CD14-positive monocyte (primary cell): ENCODE measurements around the gene PLEK2. TPM values are rescaled to one million over a fixed set of nuclear protein-coding genes. Genes with fewer than 3 reads are reported as not detected.

ENCODE experiments used
- DNase-seq, 3 donors: peaks; one replicate each; pipeline ENCODE4 v3.0.0-alpha.2; 2011 to 2022
- H2AFZ ChIP-seq: 2 replicates; pipeline ENCODE4 v1.6.0; 2012; ENCODE audit warnings: mild to moderate bottlenecking, low read depth, low read length, inconsistent platforms; ENCODE audit not compliant: insufficient read depth, poor library complexity, severe bottlenecking
- H3K27ac ChIP-seq, 2 donors: 1 replicate in 1 of 2; 2 replicates in 1 of 2; pipeline ENCODE4 v1.5.1; 2012 to 2013; ENCODE audit warnings: low read length in 2 of 2, control low read depth in 1 of 2, inconsistent platforms in 1 of 2, low read depth in 1 of 2, mild to moderate bottlenecking in 1 of 2
- H3K27me3 ChIP-seq, 2 donors: one replicate each; pipeline versions ENCODE4 v1.6.0 to v1.6.1; 2011 to 2013; ENCODE audit warnings: low read length in 2 of 2; ENCODE audit not compliant: control insufficient read depth in 2 of 2, insufficient read depth in 2 of 2
- H3K36me3 ChIP-seq, 2 donors: replicated peaks in 1 of 2; 1 replicate in 1 of 2; 2 replicates in 1 of 2; pipeline versions ENCODE4 v1.5.1 to v1.6.1; 2012 to 2013; ENCODE audit warnings: low read length in 2 of 2, control low read depth in 1 of 2, inconsistent platforms in 1 of 2, mild to moderate bottlenecking in 1 of 2; ENCODE audit not compliant: insufficient read depth in 2 of 2, control insufficient read depth in 1 of 2
- H3K4me1 ChIP-seq, 2 donors: 1 replicate in 1 of 2; 2 replicates in 1 of 2; pipeline versions ENCODE4 v1.5.1 to v1.6.1; 2012 to 2013; ENCODE audit warnings: low read length in 2 of 2, control low read depth in 1 of 2, inconsistent platforms in 1 of 2, mild to moderate bottlenecking in 1 of 2, moderate library complexity in 1 of 2; ENCODE audit not compliant: insufficient read depth in 2 of 2, control insufficient read depth in 1 of 2
- H3K4me2 ChIP-seq: replicated peaks from 2 replicates; pipeline ENCODE3; 2012; ENCODE audit warnings: low read length, moderate library complexity, mild to moderate bottlenecking; ENCODE audit not compliant: poor library complexity, severe bottlenecking; ENCODE audit errors: extremely low read depth
- H3K4me3 ChIP-seq, 3 experiments: fragments of 200-600 bp in 1 of 3; sonication (generic) in 1 of 3; replicated peaks in 1 of 3; 1 replicate in 2 of 3; 2 replicates in 1 of 3; pipeline ENCODE4 v1.5.1; 2011 to 2013; ENCODE audit warnings: low read length in 3 of 3, mild to moderate bottlenecking in 3 of 3, control low read depth in 2 of 3, low read depth in 2 of 3, inconsistent platforms in 1 of 3, moderate library complexity in 1 of 3
- H3K79me2 ChIP-seq: 2 replicates; pipeline ENCODE4 v1.6.0; 2012; ENCODE audit warnings: mild to moderate bottlenecking, control low read depth, inconsistent platforms, low read length, moderate library complexity; ENCODE audit not compliant: insufficient read depth
- H3K9ac ChIP-seq: 2 replicates; pipeline ENCODE4 v1.6.0; 2017; ENCODE audit warnings: low read length, mild to moderate bottlenecking; ENCODE audit not compliant: insufficient read depth, poor library complexity, severe bottlenecking
- H3K9me3 ChIP-seq, 2 donors: replicated peaks in 1 of 2; 1 replicate in 1 of 2; 2 replicates in 1 of 2; pipeline versions ENCODE4 v1.5.1 to v1.6.1; 2012 to 2013; ENCODE audit warnings: low read length in 2 of 2, control low read depth in 1 of 2; ENCODE audit not compliant: control insufficient read depth in 1 of 2, insufficient read depth in 1 of 2
- H4K20me1 ChIP-seq: 2 replicates; pipeline ENCODE4 v1.6.0; 2012; ENCODE audit warnings: mild to moderate bottlenecking, low read length, control low read depth, moderate library complexity; ENCODE audit not compliant: insufficient read depth
- H3K27ac Mint-ChIP-seq, 7 donors: one replicate each; pipeline ENCODE4 v1.8.0; 2020; ENCODE audit warnings: mild to moderate bottlenecking in 7 of 7, mixed read lengths in 7 of 7, moderate library complexity in 6 of 7, inconsistent platforms in 2 of 7
- H3K27me3 Mint-ChIP-seq, 3 donors: one replicate each; pipeline ENCODE4 v1.8.0; 2021 to 2022; ENCODE audit warnings: low read depth in 3 of 3, mild to moderate bottlenecking in 3 of 3, mixed read lengths in 3 of 3, moderate library complexity in 3 of 3, inconsistent platforms in 1 of 3
- H3K36me3 Mint-ChIP-seq, 2 donors: one replicate each; pipeline ENCODE4 v1.8.0; 2020; ENCODE audit warnings: mixed read lengths in 2 of 2, inconsistent platforms in 1 of 2, mild to moderate bottlenecking in 1 of 2
- H3K4me1 Mint-ChIP-seq: one replicate; pipeline ENCODE4 v1.8.0; 2020; ENCODE audit warnings: mild to moderate bottlenecking, mixed read lengths
- H3K4me3 Mint-ChIP-seq, 2 donors: one replicate each; pipeline ENCODE4 v1.8.0; 2020; ENCODE audit warnings: mild to moderate bottlenecking in 2 of 2, mixed read lengths in 2 of 2, moderate library complexity in 1 of 2
- H3K9me3 Mint-ChIP-seq, 7 donors: one replicate each; pipeline ENCODE4 v1.8.0; 2020 to 2022; ENCODE audit warnings: mixed read lengths in 7 of 7, mild to moderate bottlenecking in 6 of 7, moderate library complexity in 6 of 7, inconsistent platforms in 2 of 7
- WGBS: methylation state at CpG from one replicate; pipeline ENCODE4 v1.1.5; 2013; ENCODE audit warnings: missing lambda C conversion rate; ENCODE audit not compliant: insufficient coverage; 5-methylcytosine and 5-hydroxymethylcytosine counted together
- intact Hi-C, 2 donors: fragments of 100-400 bp; cut with micrococcal nuclease; formaldehyde crosslinking; loops; one replicate each; pipeline versions ENCODE4 v1.15.0 to v1.15.1; 2023
- polyA plus RNA-seq, 3 donors: library from polyadenylated mRNA; depleted of rRNA in 1 of 3; unstranded in 2 of 3; stranded (reverse) in 1 of 3; fragments of 300-500 nt in 2 of 3; fragments of >200 nt in 1 of 3; fragmentation: Illumina TruSeq in 2 of 3; gene quantifications; 1 replicate in 2 of 3; 2 replicates in 1 of 3; pipeline ENCODE4 v1.2.3, GENCODE V29; 2012 to 2021
- TF ChIP-seq, protein P1 (sequence below): fragments of 200-600 bp; IDR thresholded peaks from one replicate; pipeline ENCODE4 v1.8.0; 2022; ENCODE audit warnings: antibody characterized with exemption, mild to moderate bottlenecking

PLEK2 gene
- polyA plus RNA-seq, 3 donors: 0.20 TPM; not detected in 2

DNA sequence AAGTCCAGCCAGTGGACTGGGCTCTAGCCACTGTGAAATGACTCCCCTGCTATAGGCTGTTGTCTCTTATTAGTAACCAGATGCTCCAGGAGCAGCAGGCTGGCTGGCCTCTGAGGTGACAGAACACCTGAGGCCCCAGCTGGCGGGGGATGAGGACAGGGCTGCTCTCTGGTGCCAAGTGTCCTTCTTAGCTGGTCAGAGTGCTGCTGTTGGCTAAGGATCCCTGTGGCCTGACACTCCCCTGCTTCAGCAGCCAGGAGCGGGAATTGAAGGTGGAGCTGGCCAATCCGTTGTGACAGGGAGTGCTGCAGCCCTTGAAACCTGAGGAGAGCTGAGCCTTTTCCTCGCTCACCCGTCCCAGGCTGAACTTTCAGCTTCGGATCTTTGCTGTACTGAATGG is 45.8 kb upstream of the PLEK2 start:
- H3K27me3 Mint-ChIP-seq: peaks cover 0 to 3% (median 3%) of the 10 kb centered on the region in 3 donors
- TF ChIP-seq, protein P1, sequence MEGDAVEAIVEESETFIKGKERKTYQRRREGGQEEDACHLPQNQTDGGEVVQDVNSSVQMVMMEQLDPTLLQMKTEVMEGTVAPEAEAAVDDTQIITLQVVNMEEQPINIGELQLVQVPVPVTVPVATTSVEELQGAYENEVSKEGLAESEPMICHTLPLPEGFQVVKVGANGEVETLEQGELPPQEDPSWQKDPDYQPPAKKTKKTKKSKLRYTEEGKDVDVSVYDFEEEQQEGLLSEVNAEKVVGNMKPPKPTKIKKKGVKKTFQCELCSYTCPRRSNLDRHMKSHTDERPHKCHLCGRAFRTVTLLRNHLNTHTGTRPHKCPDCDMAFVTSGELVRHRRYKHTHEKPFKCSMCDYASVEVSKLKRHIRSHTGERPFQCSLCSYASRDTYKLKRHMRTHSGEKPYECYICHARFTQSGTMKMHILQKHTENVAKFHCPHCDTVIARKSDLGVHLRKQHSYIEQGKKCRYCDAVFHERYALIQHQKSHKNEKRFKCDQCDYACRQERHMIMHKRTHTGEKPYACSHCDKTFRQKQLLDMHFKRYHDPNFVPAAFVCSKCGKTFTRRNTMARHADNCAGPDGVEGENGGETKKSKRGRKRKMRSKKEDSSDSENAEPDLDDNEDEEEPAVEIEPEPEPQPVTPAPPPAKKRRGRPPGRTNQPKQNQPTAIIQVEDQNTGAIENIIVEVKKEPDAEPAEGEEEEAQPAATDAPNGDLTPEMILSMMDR: no peak
- Histone ChIP-seq H3K36me3 (no peaks in the 10 kb centered on the region), H4K20me1 (no peaks in the 10 kb centered on the region), H3K4me2 (no peak overlapping the region), H3K27me3 (no peaks in the 10 kb centered on the region), H2AFZ (no peak overlapping the region), H3K9ac (no peak overlapping the region), H3K9me3 (no peaks in the 10 kb centered on the region), H3K4me1 (no peaks in the 10 kb centered on the region), H3K27ac (no peak overlapping the region), H3K4me3 (no peak overlapping the region), H3K79me2 (no peaks in the 10 kb centered on the region)
- intact Hi-C loops: no loop called here
- peak overlapping the region in 1 of 7 donors; percentile 30 for H3K27ac Mint-ChIP-seq
- H3K4me1 Mint-ChIP-seq: no peaks in the 10 kb centered on the region
- H3K4me3 Mint-ChIP-seq: no peak overlapping the region
- H3K9me3 Mint-ChIP-seq: peaks cover 0 to 8% (median 0%) of the 10 kb centered on the region in 7 donors
- WGBS: 93% methylated on average over 6 of the region's 6 CpGs
- H3K36me3 Mint-ChIP-seq: no peaks in the 10 kb centered on the region
- no peak for DNase-seq

DNA sequence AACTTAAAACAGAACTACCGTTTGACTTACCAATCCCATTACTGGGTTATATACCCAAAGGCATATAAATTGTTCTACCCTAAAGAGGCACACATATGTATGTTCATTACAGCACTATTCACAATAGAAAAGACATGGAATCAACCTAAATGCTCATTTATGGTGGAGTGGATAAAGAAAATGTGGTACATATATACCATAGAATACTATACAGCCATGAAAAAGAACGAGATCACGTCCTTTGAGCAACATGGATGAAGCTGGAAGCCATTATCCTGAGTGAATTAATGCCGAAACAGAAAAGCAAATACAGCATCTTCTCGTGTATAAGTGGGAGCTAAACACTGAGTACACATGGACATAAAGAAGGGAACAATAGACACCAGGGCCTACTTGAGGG is 44.8 kb upstream of the PLEK2 start:
- intact Hi-C loops: no loop called here

More for the DNA sequence above, 44.8 kb upstream of the PLEK2 start:
- no peak overlapping the region for H3K4me3 Mint-ChIP-seq
- peaks cover 0 to 6% (median 0%) of the 10 kb centered on the region in 7 donors for H3K9me3 Mint-ChIP-seq
- no peak overlapping the region for H2AFZ ChIP-seq
- H3K9me3 ChIP-seq: no peaks in the 10 kb centered on the region
- H3K9ac ChIP-seq: no peak overlapping the region
- H3K4me1 Mint-ChIP-seq: no peaks in the 10 kb centered on the region
- no peaks in the 10 kb centered on the region for H3K79me2 ChIP-seq
- TF ChIP-seq, protein P1: no peak
- no peak overlapping the region for H3K4me2 ChIP-seq
- no peaks in the 10 kb centered on the region for H3K36me3 Mint-ChIP-seq
- H3K4me1 ChIP-seq: no peaks in the 10 kb centered on the region
- no peak for DNase-seq
- peaks cover 0 to 3% (median under 1%) of the 10 kb centered on the region in 3 donors for H3K27me3 Mint-ChIP-seq
- no CpG with 5 or more reads among the region's 5 CpGs for WGBS
- H3K4me3 ChIP-seq: no peak overlapping the region
- H3K36me3 ChIP-seq: no peaks in the 10 kb centered on the region
- H3K27ac Mint-ChIP-seq: no peak overlapping the region
- no peaks in the 10 kb centered on the region for H4K20me1 ChIP-seq
- H3K27ac ChIP-seq: no peak overlapping the region
- no peaks in the 10 kb centered on the region for H3K27me3 ChIP-seq
